HepG2 (cell line): ENCODE results near the gene PRSS36. TPM values are rescaled to one million over a fixed set of nuclear protein-coding genes. Genes with fewer than 3 reads are reported as not detected.

Experiments used
- HNRNPH1 ChIP-seq: fragments of 200-400 bp; formaldehyde crosslinking; optimal IDR thresholded peaks from 2 replicates; pipeline ENCODE3; 2017; ENCODE audit warnings: mild to moderate bottlenecking, low read depth, low read length
- TCF12 ChIP-seq, 2 experiments: fragments of 450-650 bp in 1 of 2; sonication (generic) in 1 of 2; formaldehyde crosslinking in 1 of 2; IDR thresholded peaks; 2 replicates each; pipeline versions ENCODE4 v1.6.1 to v1.8.0; 2017 to 2022; ENCODE audit warnings: antibody characterized with exemption in 1 of 2, mild to moderate bottlenecking in 1 of 2, missing genetic modification reagents in 1 of 2, moderate library complexity in 1 of 2
- UBTF ChIP-seq: sonication (generic); formaldehyde crosslinking; IDR thresholded peaks from 2 replicates; pipeline ENCODE4 v1.4.0; 2020; ENCODE audit warnings: mild to moderate bottlenecking, missing genetic modification reagents
- ZNF142 ChIP-seq: sonication (generic); formaldehyde crosslinking; IDR thresholded peaks from 2 replicates; pipeline ENCODE4 v1.4.0; 2020; ENCODE audit warnings: missing genetic modification reagents
- ZNF160 ChIP-seq: sonication (generic); formaldehyde crosslinking; IDR thresholded peaks from 2 replicates; pipeline ENCODE4 v1.8.0; 2022; ENCODE audit warnings: mild to moderate bottlenecking, inconsistent platforms, missing genetic modification reagents
- ZNF570 ChIP-seq: sonication (generic); formaldehyde crosslinking; IDR thresholded peaks from 2 replicates; pipeline ENCODE4 v1.4.0; 2020; ENCODE audit warnings: mild to moderate bottlenecking, missing genetic modification reagents, borderline replicate concordance
- ZNF746 ChIP-seq: sonication (generic); formaldehyde crosslinking; IDR thresholded peaks from 2 replicates; pipeline ENCODE4 v1.8.0; 2022; ENCODE audit warnings: mild to moderate bottlenecking, missing genetic modification reagents
- ZNF850 ChIP-seq: sonication (generic); formaldehyde crosslinking; conservative IDR thresholded peaks from 2 replicates; pipeline ENCODE4 v1.9.0; 2021; ENCODE audit warnings: mild to moderate bottlenecking, missing genetic modification reagents
- polyA plus RNA-seq, 8 experiments: library from polyadenylated mRNA; depleted of rRNA in 3 of 8; stranded (reverse) in 7 of 8; unstranded in 1 of 8; fragments of >200 nt; fragmentation: Illumina TruSeq in 4 of 8; extraction: Trizol in 4 of 8; gene quantifications; 2 replicates each; pipeline versions ENCODE4 v1.2.1 to v1.2.3, GENCODE V29; 2011 to 2016; ENCODE audit warnings: low read depth in 4 of 8, missing spikeins in 1 of 8, mixed read lengths in 1 of 8; ENCODE audit not compliant: insufficient read depth in 1 of 8
- total RNA-seq, 5 experiments: library from RNA; depleted of rRNA; stranded (reverse); fragments of >200 nt; fragmentation: Illumina TruSeq; extraction: Trizol; gene quantifications; 2 replicates each; pipeline ENCODE4 v1.2.3, GENCODE V29; 2016; ENCODE audit warnings: low read depth in 1 of 5
- TF ChIP-seq, protein P1 (sequence below): sonication (generic); formaldehyde crosslinking; IDR thresholded peaks from 2 replicates; pipeline ENCODE4 v1.4.0; 2020; ENCODE audit warnings: missing genetic modification reagents
- TF ChIP-seq, protein P2 (sequence below): sonication (generic); formaldehyde crosslinking; IDR thresholded peaks from 2 replicates; pipeline ENCODE4 v1.5.0; 2020; ENCODE audit warnings: missing genetic modification reagents
- TF ChIP-seq, protein P3 (sequence below): sonication (generic); formaldehyde crosslinking; IDR thresholded peaks from 2 replicates; pipeline ENCODE4 v1.5.0; 2020; ENCODE audit warnings: mild to moderate bottlenecking, missing genetic modification reagents

The PRSS36 gene
- total and polyA plus RNA-seq, 2 of the 13 experiments (the other 11 are each of a cell fraction or from before 2014, with no cell fraction given) = 1.5 to 2.1 TPM

DNA sequence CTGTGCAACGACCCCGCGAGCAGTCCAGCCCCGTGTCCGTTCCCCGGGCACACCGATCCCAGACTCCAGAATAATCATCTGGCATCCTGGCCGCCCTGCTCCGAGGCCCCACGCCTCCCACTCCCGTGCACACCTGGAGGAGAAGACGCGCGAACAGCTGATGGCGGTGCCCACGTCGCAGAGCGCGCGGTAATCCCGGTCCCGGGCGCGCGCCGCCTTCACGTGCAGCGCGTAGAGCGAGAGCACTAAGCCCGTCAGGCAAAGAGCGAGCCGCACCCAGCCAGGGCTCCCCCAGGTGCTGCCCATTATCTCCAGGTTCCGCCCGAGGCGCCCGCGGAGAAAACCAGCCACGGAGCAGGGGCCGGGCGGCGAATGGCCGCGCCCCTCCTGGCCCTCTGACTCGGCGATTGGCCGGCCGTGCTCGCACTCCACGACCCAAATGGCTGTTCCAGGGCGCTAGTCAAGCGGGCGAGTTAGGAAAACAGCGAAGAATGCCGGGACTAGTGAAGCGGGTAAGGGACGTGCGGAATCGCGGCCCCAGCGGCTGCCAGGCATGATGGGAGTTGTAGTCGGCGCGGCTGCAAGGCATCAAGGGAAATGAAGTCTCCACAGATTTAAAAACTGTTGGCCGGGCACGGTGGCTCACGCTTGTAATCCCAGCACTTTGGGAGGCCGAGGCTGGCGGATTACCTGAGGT lies 55.3 kb downstream of the PRSS36 start, which contains the start of gene VKORC1 (continued):
- TF ChIP-seq UBTF = peak; percentile 94
- TF ChIP-seq ZNF746 = no peak; the same call in none of the 2 replicates
- TF ChIP-seq, protein P1, sequence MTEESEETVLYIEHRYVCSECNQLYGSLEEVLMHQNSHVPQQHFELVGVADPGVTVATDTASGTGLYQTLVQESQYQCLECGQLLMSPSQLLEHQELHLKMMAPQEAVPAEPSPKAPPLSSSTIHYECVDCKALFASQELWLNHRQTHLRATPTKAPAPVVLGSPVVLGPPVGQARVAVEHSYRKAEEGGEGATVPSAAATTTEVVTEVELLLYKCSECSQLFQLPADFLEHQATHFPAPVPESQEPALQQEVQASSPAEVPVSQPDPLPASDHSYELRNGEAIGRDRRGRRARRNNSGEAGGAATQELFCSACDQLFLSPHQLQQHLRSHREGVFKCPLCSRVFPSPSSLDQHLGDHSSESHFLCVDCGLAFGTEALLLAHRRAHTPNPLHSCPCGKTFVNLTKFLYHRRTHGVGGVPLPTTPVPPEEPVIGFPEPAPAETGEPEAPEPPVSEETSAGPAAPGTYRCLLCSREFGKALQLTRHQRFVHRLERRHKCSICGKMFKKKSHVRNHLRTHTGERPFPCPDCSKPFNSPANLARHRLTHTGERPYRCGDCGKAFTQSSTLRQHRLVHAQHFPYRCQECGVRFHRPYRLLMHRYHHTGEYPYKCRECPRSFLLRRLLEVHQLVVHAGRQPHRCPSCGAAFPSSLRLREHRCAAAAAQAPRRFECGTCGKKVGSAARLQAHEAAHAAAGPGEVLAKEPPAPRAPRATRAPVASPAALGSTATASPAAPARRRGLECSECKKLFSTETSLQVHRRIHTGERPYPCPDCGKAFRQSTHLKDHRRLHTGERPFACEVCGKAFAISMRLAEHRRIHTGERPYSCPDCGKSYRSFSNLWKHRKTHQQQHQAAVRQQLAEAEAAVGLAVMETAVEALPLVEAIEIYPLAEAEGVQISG = peak; percentile 95
- TF ChIP-seq ZNF570 (CRISPR knock-in tag) = no peak; the same call in 1 of the 2 replicates
- no peak for TF ChIP-seq ZNF850
- TF ChIP-seq TCF12 (IDR thresholded peaks at IDR 0.05) = no peak
- TF ChIP-seq TCF12 (CRISPR knock-in tag; IDR thresholded peaks at IDR 0.05) = peak; percentile 90; the same call in 1 of the 2 replicates
- peak; percentile 90 for TF ChIP-seq ZNF142 (CRISPR knock-in tag)
- peak; percentile 79 for TF ChIP-seq ZNF160
- TF ChIP-seq, protein P2, sequence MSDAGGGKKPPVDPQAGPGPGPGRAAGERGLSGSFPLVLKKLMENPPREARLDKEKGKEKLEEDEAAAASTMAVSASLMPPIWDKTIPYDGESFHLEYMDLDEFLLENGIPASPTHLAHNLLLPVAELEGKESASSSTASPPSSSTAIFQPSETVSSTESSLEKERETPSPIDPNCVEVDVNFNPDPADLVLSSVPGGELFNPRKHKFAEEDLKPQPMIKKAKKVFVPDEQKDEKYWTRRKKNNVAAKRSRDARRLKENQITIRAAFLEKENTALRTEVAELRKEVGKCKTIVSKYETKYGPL (CRISPR knock-in tag) = no peak
- TF ChIP-seq, protein P3, sequence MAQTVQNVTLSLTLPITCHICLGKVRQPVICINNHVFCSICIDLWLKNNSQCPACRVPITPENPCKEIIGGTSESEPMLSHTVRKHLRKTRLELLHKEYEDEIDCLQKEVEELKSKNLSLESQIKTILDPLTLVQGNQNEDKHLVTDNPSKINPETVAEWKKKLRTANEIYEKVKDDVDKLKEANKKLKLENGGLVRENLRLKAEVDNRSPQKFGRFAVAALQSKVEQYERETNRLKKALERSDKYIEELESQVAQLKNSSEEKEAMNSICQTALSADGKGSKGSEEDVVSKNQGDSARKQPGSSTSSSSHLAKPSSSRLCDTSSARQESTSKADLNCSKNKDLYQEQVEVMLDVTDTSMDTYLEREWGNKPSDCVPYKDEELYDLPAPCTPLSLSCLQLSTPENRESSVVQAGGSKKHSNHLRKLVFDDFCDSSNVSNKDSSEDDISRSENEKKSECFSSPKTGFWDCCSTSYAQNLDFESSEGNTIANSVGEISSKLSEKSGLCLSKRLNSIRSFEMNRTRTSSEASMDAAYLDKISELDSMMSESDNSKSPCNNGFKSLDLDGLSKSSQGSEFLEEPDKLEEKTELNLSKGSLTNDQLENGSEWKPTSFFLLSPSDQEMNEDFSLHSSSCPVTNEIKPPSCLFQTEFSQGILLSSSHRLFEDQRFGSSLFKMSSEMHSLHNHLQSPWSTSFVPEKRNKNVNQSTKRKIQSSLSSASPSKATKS (CRISPR knock-in tag) = no peak
- TF ChIP-seq HNRNPH1 = no peak
